B cell (primary cell): ENCODE data around the gene CALD1. TPM values are rescaled to one million over a fixed set of nuclear protein-coding genes. Genes with fewer than 3 reads are reported as not detected.

Source experiments
- ATAC-seq: fragments of 200-7000 bp; cut with Tn5 transposase; one replicate; pipeline ENCODE4 v1.10.0; 2021; ENCODE audit warnings: low read depth, mild to moderate bottlenecking, moderate number of reproducible peaks, moderate library complexity
- CTCF ChIA-PET: fragments of 350-600 bp; sonication (Branson Sonifier 250); formaldehyde crosslinking; loops from one replicate; lab custom pipeline; 2021; ENCODE audit warnings: antibody characterized with exemption, inconsistent platforms; lab: Charles Lee
- POLR2A ChIA-PET: fragments of 350-600 bp; sonication (Branson Sonifier 250); formaldehyde crosslinking; loops from one replicate; lab custom pipeline; 2021; ENCODE audit warnings: antibody characterized with exemption; lab: Charles Lee
- DNase-seq: peaks from one replicate; pipeline ENCODE4 v3.0.0; 2013
- H2AFZ ChIP-seq: 2 replicates; pipeline ENCODE4 v1.6.1; 2012; ENCODE audit warnings: mild to moderate bottlenecking, low read depth, low read length; ENCODE audit not compliant: insufficient read depth, poor library complexity, severe bottlenecking
- H3K27ac ChIP-seq, 2 donors: 1 replicate in 1 of 2; 2 replicates in 1 of 2; pipeline ENCODE4 v1.5.1; 2012 to 2013; ENCODE audit warnings: low read length in 2 of 2, mild to moderate bottlenecking in 2 of 2, moderate library complexity in 1 of 2
- H3K27me3 ChIP-seq, 4 experiments: fragments of 200-600 bp in 1 of 4; sonication (generic) in 1 of 4; replicated peaks in 1 of 4; 1 replicate in 2 of 4; 2 replicates in 2 of 4; pipeline versions ENCODE4 v1.6.1 to v1.7.0; 2013 to 2016; ENCODE audit warnings: low read length in 3 of 4, mild to moderate bottlenecking in 2 of 4, mixed read lengths in 1 of 4, moderate library complexity in 1 of 4; ENCODE audit not compliant: insufficient read depth in 4 of 4, control insufficient read depth in 3 of 4; ENCODE audit errors: control extremely low read depth in 1 of 4
- H3K36me3 ChIP-seq, 2 experiments: replicated peaks in 1 of 2; 1 replicate in 1 of 2; 2 replicates in 1 of 2; pipeline versions ENCODE4 v1.6.1 to v1.7.1; 2013; ENCODE audit warnings: low read length in 1 of 2; ENCODE audit not compliant: insufficient read depth in 2 of 2, control insufficient read depth in 1 of 2; ENCODE audit errors: control extremely low read depth in 1 of 2, extremely low read depth in 1 of 2
- H3K4me1 ChIP-seq, 2 donors: fragments of 200-600 bp in 1 of 2; sonication (generic) in 1 of 2; 1 replicate in 1 of 2; 2 replicates in 1 of 2; pipeline versions ENCODE4 v1.5.1 to v1.6.1; 2013 to 2017; ENCODE audit warnings: low read length in 2 of 2; ENCODE audit not compliant: control insufficient read depth in 2 of 2, insufficient read depth in 2 of 2
- H3K4me2 ChIP-seq: replicated peaks from 2 replicates; pipeline ENCODE3; 2012; ENCODE audit warnings: mild to moderate bottlenecking, low read depth, low read length; ENCODE audit not compliant: poor library complexity, severe bottlenecking
- H3K4me3 ChIP-seq, 5 experiments: fragments of 200-600 bp in 1 of 5; sonication (generic) in 1 of 5; 1 replicate in 3 of 5; 2 replicates in 2 of 5; pipeline versions ENCODE4 v1.5.1 to v1.7.0; 2011 to 2016; ENCODE audit warnings: low read length in 4 of 5, mild to moderate bottlenecking in 4 of 5, low read depth in 2 of 5, control low read depth in 1 of 5, moderate library complexity in 1 of 5; ENCODE audit not compliant: insufficient read depth in 1 of 5; ENCODE audit errors: control extremely low read depth in 1 of 5, extremely low read depth in 1 of 5
- H3K79me2 ChIP-seq: fragments of 200-600 bp; sonication (generic); one replicate; pipeline ENCODE4 v1.6.0; 2016; ENCODE audit warnings: low read length; ENCODE audit not compliant: control insufficient read depth, insufficient read depth
- H3K9ac ChIP-seq: fragments of 200-600 bp; sonication (generic); 2 replicates; pipeline ENCODE4 v1.6.1; 2017; ENCODE audit warnings: mild to moderate bottlenecking, low read length, moderate library complexity
- H3K9me3 ChIP-seq, 3 donors: one replicate each; pipeline versions ENCODE4 v1.6.1 to v1.7.1; 2013; ENCODE audit warnings: low read length in 2 of 3; ENCODE audit not compliant: control insufficient read depth in 2 of 3, insufficient read depth in 1 of 3; ENCODE audit errors: control extremely low read depth in 1 of 3
- H4K20me1 ChIP-seq: 2 replicates; pipeline ENCODE4 v1.6.0; 2012; ENCODE audit warnings: mild to moderate bottlenecking, low read length; ENCODE audit not compliant: insufficient read depth, control insufficient read depth, poor library complexity, severe bottlenecking
- H3K27ac Mint-ChIP-seq: one replicate; pipeline ENCODE4 v1.8.0; 2021; ENCODE audit warnings: mixed read lengths
- H3K27me3 Mint-ChIP-seq: one replicate; pipeline ENCODE4 v1.8.0; 2021; ENCODE audit warnings: mixed read lengths
- H3K4me1 Mint-ChIP-seq: one replicate; pipeline ENCODE4 v1.8.0; 2021; ENCODE audit warnings: mixed read lengths
- H3K4me3 Mint-ChIP-seq: one replicate; pipeline ENCODE4 v1.8.0; 2021; ENCODE audit warnings: mixed read lengths
- H3K9me3 Mint-ChIP-seq: one replicate; pipeline ENCODE4 v1.8.0; 2022; ENCODE audit warnings: mixed read lengths; ENCODE audit not compliant: insufficient read depth
- EZH2 ChIP-seq: IDR thresholded peaks from 2 replicates; pipeline ENCODE4 v1.6.1; 2012; ENCODE audit warnings: borderline replicate concordance, low read depth, mild to moderate bottlenecking, moderate library complexity, low read length; ENCODE audit not compliant: insufficient read depth, poor library complexity, severe bottlenecking
- WGBS: methylation state at CpG from one replicate; pipeline ENCODE4 v1.1.5; 2013; ENCODE audit warnings: missing lambda C conversion rate; ENCODE audit not compliant: insufficient coverage; 5-methylcytosine and 5-hydroxymethylcytosine counted together
- intact Hi-C: fragments of 100-400 bp; cut with micrococcal nuclease; formaldehyde crosslinking; loops from one replicate; pipeline ENCODE4 v1.10.0; 2022
- polyA plus RNA-seq: library from polyadenylated mRNA; depleted of rRNA; stranded (reverse); fragments of >200 nt; gene quantifications from 2 replicates; pipeline ENCODE4 v1.2.3, GENCODE V29; 2012
- total RNA-seq, 2 donors: library from RNA; stranded (reverse); fragments of 120-200 nt in 1 of 2; gene quantifications; 1 replicate in 1 of 2; 2 replicates in 1 of 2; pipeline versions ENCODE4 v1.2.3 to v1.2.4, GENCODE V29; 2013 to 2022
- TF ChIP-seq, protein P1 (sequence below): fragments of 200-600 bp; IDR thresholded peaks from one replicate; pipeline ENCODE4 v1.8.0; 2022; ENCODE audit warnings: antibody characterized with exemption, mild to moderate bottlenecking

The CALD1 gene
- total and polyA plus RNA-seq, 2 donors (not counting 1 experiment from before 2014, with no cell fraction given), result 0.18 to 0.69 TPM

DNA sequence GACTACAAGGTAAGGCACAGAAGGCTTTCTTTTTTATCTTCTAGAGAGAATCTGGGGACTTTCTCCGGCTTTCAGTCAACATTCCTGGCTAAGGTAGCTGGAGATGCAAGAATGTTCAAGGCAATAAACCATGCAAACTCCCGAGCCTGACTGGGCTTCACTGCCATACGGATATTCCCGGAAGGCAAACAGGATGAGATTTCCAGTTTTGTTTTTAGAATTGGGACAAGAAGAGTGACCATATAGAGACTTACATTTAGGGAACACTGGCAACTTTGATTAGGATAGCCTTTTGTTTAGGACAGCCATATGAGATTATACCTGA lies 269 bp downstream of the CALD1 start:
- CTCF ChIA-PET, result no interaction called here
- H3K27ac ChIP-seq, result no peak overlapping the region

DNA sequence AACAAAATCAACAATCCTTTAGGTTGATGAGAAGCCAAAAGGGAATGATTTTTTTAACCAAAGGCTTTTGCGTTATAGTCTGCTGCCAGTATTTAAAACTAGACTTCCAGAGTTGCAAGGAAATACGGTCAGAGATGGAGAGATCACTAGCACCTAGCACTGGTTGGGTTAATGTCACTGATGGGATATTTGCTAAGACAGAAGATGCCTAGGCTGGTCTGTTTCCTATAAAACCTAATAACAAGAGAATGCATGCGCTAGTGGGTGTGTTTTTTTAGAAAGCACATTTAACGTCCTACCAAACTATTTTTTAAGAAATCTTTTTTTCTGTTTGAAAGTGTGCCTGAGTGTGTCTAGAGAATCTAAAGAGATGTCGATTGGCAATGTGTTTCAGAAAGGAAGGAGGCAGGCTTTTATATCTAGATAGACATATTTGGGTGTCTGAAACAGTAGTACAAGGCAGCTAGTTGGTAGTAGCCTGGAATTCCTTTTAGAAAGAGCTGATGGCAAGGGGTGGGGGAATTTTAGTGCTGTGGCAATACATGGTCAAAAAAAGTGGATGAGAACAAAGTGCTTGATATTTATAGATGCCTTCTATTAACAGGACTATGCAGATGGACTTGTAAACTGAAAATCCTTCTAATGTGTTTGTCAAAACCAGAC lies 863 bp downstream of the CALD1 start:
- no peak for ATAC-seq
- CTCF ChIA-PET, result interaction anchor here (1.3 kb wide), 1 partner anchor 147 kb away, joined by 3 read pairs; no protein-coding TSS in a partner anchor
- H3K27ac ChIP-seq, result no peak overlapping the region

More for the DNA sequence above, 269 bp downstream of the CALD1 start:
- no peaks in the 10 kb centered on the region for H3K79me2 ChIP-seq
- POLR2A ChIA-PET, result no interaction called here
- H3K4me3 ChIP-seq, result no peak overlapping the region
- TF ChIP-seq, protein P1, sequence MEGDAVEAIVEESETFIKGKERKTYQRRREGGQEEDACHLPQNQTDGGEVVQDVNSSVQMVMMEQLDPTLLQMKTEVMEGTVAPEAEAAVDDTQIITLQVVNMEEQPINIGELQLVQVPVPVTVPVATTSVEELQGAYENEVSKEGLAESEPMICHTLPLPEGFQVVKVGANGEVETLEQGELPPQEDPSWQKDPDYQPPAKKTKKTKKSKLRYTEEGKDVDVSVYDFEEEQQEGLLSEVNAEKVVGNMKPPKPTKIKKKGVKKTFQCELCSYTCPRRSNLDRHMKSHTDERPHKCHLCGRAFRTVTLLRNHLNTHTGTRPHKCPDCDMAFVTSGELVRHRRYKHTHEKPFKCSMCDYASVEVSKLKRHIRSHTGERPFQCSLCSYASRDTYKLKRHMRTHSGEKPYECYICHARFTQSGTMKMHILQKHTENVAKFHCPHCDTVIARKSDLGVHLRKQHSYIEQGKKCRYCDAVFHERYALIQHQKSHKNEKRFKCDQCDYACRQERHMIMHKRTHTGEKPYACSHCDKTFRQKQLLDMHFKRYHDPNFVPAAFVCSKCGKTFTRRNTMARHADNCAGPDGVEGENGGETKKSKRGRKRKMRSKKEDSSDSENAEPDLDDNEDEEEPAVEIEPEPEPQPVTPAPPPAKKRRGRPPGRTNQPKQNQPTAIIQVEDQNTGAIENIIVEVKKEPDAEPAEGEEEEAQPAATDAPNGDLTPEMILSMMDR, result no peak
- TF ChIP-seq EZH2, result no peak
- 77% methylated on average over 4 of the region's 4 CpGs for WGBS
- H3K27ac Mint-ChIP-seq, result no peak overlapping the region
- intact Hi-C loops, result no loop called here
- H3K4me2 ChIP-seq, result no peak overlapping the region
- H3K4me1 ChIP-seq, result peaks cover 21% of the 10 kb centered on the region in 2 donors
- H2AFZ ChIP-seq, result no peak overlapping the region
- H3K9me3 Mint-ChIP-seq, result no peaks in the 10 kb centered on the region
- no peaks in the 10 kb centered on the region for H3K36me3 ChIP-seq
- H4K20me1 ChIP-seq, result no peaks in the 10 kb centered on the region
- H3K27me3 Mint-ChIP-seq, result peaks cover 28% of the 10 kb centered on the region
- H3K4me1 Mint-ChIP-seq, result no peaks in the 10 kb centered on the region
- H3K9ac ChIP-seq, result no peak overlapping the region
- ATAC-seq (no peak), DNase-seq (no peak)
- no peak overlapping the region for H3K4me3 Mint-ChIP-seq
- H3K27me3 ChIP-seq, result peaks cover 0 to 10% (median 9%) of the 10 kb centered on the region in 4 experiments
- no peaks in the 10 kb centered on the region for H3K9me3 ChIP-seq

More for the DNA sequence above, 863 bp downstream of the CALD1 start:
- Histone ChIP-seq H3K27me3 (peaks cover 0 to 10% (median 9%) of the 10 kb centered on the region in 4 experiments), H3K4me2 (no peak overlapping the region), H3K36me3 (no peaks in the 10 kb centered on the region), H3K9me3 (no peaks in the 10 kb centered on the region), H3K4me1 (peaks cover 21% of the 10 kb centered on the region in 2 donors), H4K20me1 (no peaks in the 10 kb centered on the region), H3K79me2 (no peaks in the 10 kb centered on the region), H3K4me3 (no peak overlapping the region), H3K9ac (no peak overlapping the region), H2AFZ (no peak overlapping the region)
- WGBS, result 94% methylated on average over 2 of the region's 5 CpGs
- peaks cover 28% of the 10 kb centered on the region for H3K27me3 Mint-ChIP-seq
- intact Hi-C loops, result no loop called here
- no peak for TF ChIP-seq EZH2
- TF ChIP-seq, protein P1, result no peak
- no peaks in the 10 kb centered on the region for H3K9me3 Mint-ChIP-seq
- DNase-seq, result no peak
- H3K27ac Mint-ChIP-seq, result no peak overlapping the region
- H3K4me3 Mint-ChIP-seq, result no peak overlapping the region
- no peaks in the 10 kb centered on the region for H3K4me1 Mint-ChIP-seq
- POLR2A ChIA-PET, result no interaction called here
